ENCODE measurements around the gene HNRNPF. TPM values are rescaled to one million over a fixed set of nuclear protein-coding genes. Genes with fewer than 3 reads are reported as not detected.
"Not testable (repeated sequence)": the region's sequence is repeated elsewhere in the genome, so short reads cannot be mapped to it uniquely, and the experiment has no call there.

HNRNPF gene, protein sequence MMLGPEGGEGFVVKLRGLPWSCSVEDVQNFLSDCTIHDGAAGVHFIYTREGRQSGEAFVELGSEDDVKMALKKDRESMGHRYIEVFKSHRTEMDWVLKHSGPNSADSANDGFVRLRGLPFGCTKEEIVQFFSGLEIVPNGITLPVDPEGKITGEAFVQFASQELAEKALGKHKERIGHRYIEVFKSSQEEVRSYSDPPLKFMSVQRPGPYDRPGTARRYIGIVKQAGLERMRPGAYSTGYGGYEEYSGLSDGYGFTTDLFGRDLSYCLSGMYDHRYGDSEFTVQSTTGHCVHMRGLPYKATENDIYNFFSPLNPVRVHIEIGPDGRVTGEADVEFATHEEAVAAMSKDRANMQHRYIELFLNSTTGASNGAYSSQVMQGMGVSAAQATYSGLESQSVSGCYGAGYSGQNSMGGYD
- 100 to 1,000 TPM; 154 to 229 (median 189) TPM for total RNA-seq

DNA sequence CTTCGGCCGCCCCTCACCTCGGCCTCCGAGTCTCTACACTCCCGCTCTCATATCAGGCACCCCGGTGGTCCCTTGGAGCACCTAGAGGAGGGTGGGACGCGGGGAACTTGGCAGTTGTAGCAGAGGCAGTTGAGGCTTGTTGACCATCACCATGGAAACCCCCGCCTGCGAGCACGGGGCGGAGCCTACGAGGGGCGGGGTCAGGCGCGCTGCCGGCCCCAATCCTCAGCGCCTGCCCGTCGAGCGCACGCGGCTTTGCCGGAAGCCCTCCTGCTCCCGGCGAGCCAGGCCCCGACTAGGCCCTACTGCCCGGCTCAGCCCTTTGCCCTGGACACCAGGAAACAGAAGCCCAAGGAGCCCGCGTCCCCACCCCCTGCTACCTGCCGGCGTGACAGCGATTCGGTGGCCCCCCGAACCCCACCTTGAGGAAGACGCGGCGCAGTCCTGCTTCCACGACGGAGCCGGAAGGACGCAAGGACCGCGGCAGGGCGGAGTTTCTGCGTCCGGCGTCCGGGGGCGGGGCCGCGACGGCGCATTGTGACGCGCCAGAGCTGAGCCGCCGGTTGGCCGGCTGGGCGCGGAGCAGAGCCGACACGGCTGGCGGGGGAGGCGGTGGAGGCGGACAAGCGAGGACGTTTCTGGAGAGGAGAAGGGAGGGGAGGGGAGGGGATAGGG, at the start of gene HNRNPF:
Gene HNRNPF, minus strand, starts transcription at position 477 of the 675 bp plus-strand sequence. CDS start 21,302 bp downstream, outside the sequence.
- H3K4me3 ChIP-seq = peak within 1 kb of the TSS; percentile 68 to 90 (median 86)
- peak; percentile 79 for DNase-seq
- TF ChIP-seq POLR2A (IDR thresholded peaks at IDR 0.05) = peak in 3 of 4 donors; percentile 87 to 98 (median 94)
- TF ChIP-seq, protein P1, sequence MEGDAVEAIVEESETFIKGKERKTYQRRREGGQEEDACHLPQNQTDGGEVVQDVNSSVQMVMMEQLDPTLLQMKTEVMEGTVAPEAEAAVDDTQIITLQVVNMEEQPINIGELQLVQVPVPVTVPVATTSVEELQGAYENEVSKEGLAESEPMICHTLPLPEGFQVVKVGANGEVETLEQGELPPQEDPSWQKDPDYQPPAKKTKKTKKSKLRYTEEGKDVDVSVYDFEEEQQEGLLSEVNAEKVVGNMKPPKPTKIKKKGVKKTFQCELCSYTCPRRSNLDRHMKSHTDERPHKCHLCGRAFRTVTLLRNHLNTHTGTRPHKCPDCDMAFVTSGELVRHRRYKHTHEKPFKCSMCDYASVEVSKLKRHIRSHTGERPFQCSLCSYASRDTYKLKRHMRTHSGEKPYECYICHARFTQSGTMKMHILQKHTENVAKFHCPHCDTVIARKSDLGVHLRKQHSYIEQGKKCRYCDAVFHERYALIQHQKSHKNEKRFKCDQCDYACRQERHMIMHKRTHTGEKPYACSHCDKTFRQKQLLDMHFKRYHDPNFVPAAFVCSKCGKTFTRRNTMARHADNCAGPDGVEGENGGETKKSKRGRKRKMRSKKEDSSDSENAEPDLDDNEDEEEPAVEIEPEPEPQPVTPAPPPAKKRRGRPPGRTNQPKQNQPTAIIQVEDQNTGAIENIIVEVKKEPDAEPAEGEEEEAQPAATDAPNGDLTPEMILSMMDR (IDR thresholded peaks at IDR 0.05) = peak in 1 of 6 experiments; percentile 6
- H3K36me3 ChIP-seq = peaks cover 0 to 2% (median 0%) of the 10 kb centered on the region in 3 donors
- H3K27ac ChIP-seq = peak within 1 kb of the TSS; percentile 97 to 100 (median 99)
- WGBS, 2 donors = 0% methylated on average over 2 to 3 of the region's 68 CpGs
- H3K4me1 ChIP-seq = peaks cover 17 to 49% (median 23%) of the 10 kb centered on the region in 3 donors
- H3K9me3 ChIP-seq = no peaks in the 10 kb centered on the region
- no peaks in the 10 kb centered on the region for H3K27me3 ChIP-seq
- intact Hi-C loops (cut with DNase I) = no loop called here

DNA sequence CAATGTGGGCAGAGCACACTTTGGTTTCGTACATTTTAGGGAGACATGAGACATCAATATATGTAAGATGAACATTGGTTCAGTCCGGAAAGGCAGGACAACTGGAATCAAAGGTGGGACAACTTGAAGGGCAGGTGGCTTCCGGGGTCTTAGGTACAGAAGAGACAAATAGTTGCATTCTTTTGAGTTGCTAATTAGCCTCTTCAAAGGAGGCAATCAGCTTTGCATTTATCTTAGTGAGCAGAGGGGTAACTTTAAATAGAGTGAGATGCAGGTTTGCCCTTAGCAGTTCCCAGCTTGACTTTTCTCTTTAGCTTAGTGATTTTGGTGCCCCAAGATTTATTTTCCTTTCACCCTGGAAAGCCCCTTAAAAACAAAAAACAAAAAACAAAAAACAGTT, 49.2 kb upstream of the HNRNPF start:
- TF ChIP-seq, protein P1 (IDR thresholded peaks at IDR 0.05) = no peak
- no peak for TF ChIP-seq POLR2A (IDR thresholded peaks at IDR 0.05)
- DNase-seq = no peak
- Histone ChIP-seq H3K27ac (no peak overlapping the region), H3K9me3 (no peaks in the 10 kb centered on the region), H3K27me3 (no peaks in the 10 kb centered on the region), H3K36me3 (no peaks in the 10 kb centered on the region), H3K4me3 (no peak overlapping the region), H3K4me1 (peaks cover 19 to 49% (median 19%) of the 10 kb centered on the region in 3 donors)
- intact Hi-C loops (cut with DNase I) = no loop called here
- WGBS, 2 donors = 82 to 83% methylated on average over 3 of the region's 3 CpGs

DNA sequence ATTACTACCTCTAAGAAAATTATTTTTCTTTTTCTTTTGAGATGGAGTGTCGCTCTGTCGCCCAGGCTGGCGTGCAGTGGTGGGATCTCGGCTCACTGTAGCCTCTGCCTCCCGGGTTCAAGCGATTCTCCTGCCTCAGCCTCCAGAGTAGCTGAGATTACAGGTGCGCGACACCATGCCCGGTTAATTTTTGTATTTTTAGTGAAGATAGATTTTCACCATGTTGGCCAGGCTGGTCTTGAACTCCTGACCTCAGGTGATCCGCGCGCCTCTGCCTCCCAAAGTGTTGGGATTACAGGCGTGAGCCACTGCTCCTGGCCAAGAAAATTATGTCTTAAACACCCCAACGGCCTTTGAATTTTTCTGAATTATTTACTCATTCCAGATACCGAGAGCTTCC, 47.6 kb upstream of the HNRNPF start:
- intact Hi-C loops (cut with DNase I); H3K36me3 ChIP-seq; DNase-seq; H3K27me3 ChIP-seq; H3K9me3 ChIP-seq: not testable (repeated sequence)
- WGBS, 2 donors = 92 to 93% methylated on average over 12 to 15 of the region's 15 CpGs
- H3K27ac ChIP-seq = peak overlapping the region; percentile 91 to 94 (median 92)
- H3K4me1 ChIP-seq = peaks cover 33 to 59% (median 34%) of the 10 kb centered on the region in 3 donors
- peak overlapping the region in 2 of 4 donors; percentile 52 to 55 for H3K4me3 ChIP-seq

DNA sequence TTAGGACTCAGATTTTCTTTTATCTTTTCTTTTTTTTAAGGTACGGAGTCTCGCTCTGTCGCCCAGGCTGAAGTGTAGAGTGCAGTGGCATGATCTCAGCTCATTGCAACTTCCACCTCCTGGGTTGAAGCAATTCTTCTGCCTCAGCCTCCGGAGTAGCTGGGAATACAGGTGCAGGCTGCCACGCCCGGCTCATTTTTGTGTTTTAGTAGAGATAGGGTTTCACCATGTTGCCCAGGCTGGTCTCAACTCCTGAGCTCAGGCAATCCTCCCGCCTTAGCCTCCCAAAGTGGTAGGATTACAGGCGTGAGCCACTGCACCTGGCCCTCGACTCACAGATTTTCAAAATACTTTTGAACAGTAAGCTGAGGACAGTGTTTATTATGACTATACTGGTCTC, 45.0 kb upstream of the HNRNPF start:
- H3K27me3 ChIP-seq; H3K9me3 ChIP-seq; DNase-seq; H3K36me3 ChIP-seq; intact Hi-C loops (cut with DNase I); H3K4me3 ChIP-seq: not testable (repeated sequence)
- H3K27ac ChIP-seq = peak overlapping the region; percentile 49 to 92 (median 92)
- 65 to 68% methylated on average over 8 to 9 of the region's 9 CpGs for WGBS, 2 donors
- peaks cover 34 to 57% (median 35%) of the 10 kb centered on the region in 3 donors for H3K4me1 ChIP-seq

DNA sequence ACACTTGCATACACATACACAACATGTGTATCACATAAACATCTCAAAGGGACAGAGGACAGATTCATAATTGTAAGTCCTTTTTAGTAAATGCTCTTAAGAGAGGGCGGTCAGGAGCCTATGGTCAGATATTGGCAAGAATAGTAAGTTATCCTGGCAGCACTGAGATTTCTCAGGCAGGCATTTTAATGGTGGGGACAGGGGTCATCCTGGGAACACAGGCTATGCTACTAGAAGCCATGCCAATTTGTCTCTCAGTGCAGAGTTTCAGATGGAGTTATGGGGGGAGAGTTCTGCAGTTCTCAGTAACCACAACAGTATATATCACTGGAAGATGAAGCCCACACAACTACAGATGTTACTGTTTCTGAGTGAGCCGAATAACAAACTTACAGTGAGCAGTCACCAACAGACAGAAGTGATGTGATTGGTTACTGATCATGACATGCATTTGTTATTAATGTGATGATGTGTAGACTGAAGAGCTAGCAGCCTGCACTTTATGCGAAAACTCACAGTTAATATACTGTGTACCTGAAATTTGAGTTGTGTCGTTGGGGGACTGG, 44.4 kb upstream of the HNRNPF start:
- 66 to 72% methylated on average over 4 of the region's 4 CpGs for WGBS, 2 donors
- no peaks in the 10 kb centered on the region for H3K27me3 ChIP-seq
- TF ChIP-seq POLR2A (IDR thresholded peaks at IDR 0.05) = no peak
- TF ChIP-seq, protein P1 (IDR thresholded peaks at IDR 0.05) = no peak
- H3K4me1 ChIP-seq = peaks cover 34 to 57% (median 35%) of the 10 kb centered on the region in 3 donors
- no peak overlapping the region for H3K4me3 ChIP-seq
- no peaks in the 10 kb centered on the region for H3K36me3 ChIP-seq
- no peak for DNase-seq
- no peaks in the 10 kb centered on the region for H3K9me3 ChIP-seq
- intact Hi-C loops (cut with DNase I) = no loop called here
- peak overlapping the region; percentile 65 to 92 (median 82) for H3K27ac ChIP-seq

Data from esophagus squamous epithelium (tissue), 5 donors.